GM18907 (cell line): ENCODE measurements around the gene TCAIM.

Experiments
- ATAC-seq: cut with Tn5 transposase; IDR thresholded peaks from one replicate; pipeline ENCODE4 v1.9.1; 2021; ENCODE audit warnings: mild to moderate bottlenecking, moderate library complexity; ENCODE audit not compliant: unreplicated experiment

TCAIM gene

DNA sequence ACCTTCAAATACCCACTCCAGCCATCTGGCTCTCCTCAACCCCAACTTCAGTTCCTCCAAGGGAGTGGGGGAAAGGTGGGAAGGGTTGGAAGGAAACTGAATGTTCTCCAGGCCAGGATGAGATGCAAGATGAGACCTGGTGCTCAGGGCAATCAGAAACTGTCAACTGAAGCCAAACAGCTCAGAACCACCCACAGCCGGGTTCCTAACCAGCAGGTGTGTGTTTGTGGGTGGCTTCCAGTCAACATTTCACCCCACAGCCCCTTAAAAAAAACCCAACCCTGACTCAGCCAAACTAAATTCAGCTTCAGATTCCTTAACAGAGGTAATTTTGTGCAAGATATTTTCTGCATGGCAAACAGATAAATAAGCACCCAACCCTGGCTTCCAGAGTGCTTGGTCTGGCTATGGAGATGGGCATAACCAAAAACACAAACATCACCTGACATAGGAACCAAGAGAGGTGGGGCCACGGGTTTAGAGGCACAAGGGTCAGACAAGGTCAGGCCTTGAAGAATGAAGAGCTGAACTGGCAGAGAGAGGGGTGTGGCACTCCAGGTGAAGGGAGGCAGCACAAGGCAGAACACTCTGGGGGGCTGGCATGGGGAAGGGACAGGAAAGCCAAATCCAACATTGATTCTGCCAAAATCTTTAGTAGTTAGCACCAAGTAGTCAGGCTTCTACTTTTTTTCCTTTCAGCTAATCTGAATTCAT, 104.2 kb downstream of the TCAIM start:
- ATAC-seq = no peak

DNA sequence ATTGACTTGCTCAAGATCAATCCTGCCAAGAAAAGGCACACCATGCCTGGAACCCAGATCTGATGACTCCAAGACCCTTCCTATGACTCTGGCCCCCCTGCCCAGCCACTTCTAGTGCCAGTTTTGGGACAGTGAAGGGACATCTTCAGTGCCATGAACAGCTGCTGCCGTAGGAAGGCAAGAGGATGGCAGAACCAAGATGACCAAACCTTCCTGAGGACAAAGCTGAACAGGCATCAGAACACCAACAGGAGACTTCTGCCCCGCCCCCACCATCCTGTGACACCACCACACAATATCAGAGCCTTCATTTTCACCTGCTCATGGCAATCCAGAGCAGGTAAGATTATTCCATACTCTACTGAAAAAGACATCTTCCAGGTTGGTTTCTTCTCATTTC, 105.9 kb downstream of the TCAIM start:
- no peak for ATAC-seq

DNA sequence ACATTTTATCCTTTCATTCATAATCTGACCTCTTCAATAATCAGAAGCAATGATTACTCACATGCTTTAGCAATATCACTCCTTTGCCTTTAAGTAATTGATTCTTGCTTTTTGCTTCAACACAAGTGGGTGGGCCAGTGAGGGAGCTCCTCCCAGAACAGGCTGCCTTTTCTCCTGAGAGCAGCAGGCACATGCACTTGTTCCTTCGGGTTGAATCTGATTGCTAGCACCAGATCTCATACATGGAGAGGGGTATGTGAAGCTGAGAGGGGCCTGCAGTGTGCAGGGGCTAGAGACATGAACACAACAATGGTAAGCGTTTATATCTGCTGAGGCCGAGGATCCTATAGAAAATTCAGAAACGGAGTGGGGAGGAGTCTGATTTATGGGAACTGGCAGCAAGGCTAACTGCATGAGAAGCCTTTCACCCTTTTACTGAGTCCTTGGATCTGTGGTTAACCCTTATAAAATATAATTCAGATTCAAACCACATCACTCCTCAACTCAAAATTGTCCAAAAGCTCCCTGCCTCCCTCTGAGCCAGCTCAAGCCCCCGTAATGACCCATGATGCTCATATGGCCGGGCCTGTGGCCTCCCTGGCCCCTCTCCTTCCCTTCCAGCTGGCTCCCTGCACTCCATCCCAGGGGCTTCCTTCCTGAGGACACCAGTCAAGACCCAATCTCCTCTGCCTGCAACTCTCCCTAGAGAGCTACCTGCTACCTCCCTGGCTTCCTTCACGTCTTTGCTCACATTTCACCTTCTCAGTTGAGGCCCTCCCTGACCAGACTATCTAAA, 106.5 kb downstream of the TCAIM start:
- no peak for ATAC-seq

DNA sequence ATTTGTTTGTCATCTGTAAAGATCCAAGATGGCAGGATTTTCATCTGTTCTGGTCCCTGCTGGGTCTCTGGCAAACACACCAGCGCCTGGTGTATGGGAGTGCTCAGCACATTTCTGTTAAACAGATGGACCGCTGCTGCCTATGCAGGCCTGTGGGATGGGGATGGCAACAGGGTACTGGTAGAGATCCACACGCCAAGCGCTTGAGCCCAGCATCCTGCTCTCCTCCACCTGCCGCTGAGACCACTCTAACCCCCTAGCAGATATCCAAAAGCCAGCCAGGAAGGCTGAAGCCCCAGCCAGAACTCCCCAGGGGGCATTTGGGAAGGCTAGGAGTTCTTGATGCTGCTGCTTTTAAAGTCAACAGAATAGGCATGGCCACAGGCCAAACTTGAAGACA, 107.2 kb downstream of the TCAIM start:
- no peak for ATAC-seq

DNA sequence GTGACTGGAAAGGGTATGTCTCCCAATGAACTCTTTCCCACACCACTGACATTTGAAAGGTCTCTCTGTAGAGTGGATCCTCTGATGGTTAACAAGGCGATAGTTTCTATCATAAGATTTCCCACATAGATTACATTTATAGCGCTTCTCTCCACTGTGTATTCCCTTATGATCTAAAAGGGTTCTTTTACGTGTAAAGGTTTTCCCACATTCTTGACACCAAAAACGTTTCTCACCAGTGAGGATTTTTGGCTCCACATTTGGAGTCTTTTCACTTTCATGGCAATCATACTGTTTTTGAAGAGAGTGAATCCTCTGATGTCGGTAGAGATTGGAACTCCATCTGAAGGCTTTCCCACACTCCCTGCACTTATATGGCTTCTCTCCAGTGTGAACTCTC, 108.4 kb downstream of the TCAIM start:
- ATAC-seq = no peak

DNA sequence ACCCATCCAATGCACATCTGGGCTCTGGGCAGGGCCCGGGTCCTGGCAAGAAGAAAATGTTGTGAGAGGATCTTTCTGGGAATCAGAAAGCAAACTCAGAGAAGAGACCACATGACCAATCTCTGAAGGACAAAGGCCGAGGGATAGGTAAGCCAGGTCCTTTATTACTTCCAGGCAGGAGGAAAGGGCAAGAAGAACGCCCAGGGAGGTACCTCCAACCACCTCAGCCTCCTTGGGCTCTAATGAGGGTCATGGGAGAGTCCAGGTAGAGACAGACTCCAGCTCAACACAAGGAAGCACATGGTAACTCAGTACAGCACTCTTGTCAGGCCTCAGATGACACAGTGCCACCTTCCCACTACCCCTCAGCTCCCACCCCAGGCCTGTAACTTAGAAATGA, 112.9 kb downstream of the TCAIM start:
- ATAC-seq = no peak

DNA sequence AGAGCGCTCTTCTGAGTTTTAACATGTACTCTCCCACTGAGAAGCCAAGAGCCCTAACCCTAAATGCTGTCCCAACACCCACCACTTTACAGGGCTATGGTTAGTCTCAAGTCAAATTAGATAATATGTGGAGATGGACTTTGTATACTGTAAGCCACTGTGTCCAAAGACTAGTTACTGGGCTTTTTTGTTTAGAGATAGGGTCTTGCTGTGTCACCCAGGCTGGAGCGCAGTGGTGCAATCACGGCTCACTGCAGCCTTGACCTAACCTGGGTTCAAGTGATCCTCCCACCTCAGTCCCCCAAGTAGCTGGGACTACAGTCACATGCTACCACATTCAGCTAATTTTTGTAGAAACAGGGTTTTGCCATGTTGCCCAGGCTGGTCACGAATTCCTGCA, 115.7 kb downstream of the TCAIM start:
- no peak for ATAC-seq

DNA sequence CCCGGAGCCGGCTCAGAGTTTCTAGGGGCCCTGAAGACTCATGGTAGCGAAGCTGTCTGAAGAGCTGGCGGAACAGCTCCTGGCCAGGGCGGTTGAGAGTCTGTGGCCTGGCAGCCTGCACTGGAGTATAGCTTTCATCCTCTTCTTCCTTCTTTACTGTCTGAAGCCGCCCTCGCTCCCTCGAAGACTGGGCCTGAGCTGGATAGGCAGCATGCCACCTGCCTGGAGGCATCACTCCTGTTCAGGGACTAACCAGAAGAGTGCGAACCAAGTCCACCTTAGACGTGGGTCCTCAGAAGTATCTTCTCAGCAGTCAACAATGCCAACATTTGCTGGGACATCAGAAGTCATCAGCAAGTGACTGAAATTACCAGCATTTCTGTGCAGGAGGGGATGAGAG, 116.8 kb downstream of the TCAIM start:
- no peak for ATAC-seq
